OCI-LY7 (cell line): ENCODE measurements around the gene MYL11. TPM values are rescaled to one million over a fixed set of nuclear protein-coding genes. Genes with fewer than 3 reads are reported as not detected.

Source experiments
- BruUV-seq: library from RNA; stranded (reverse); fragments of 400-500 nt; replicated peaks from 2 replicates; lab custom pipeline; 2021; lab: Mats Ljungman, UMichigan
- CTCF ChIA-PET: fragments of 300-600 bp; sonication (Branson Sonifier 250); formaldehyde crosslinking; loops from one replicate; lab custom pipeline; 2022; ENCODE audit warnings: antibody characterized with exemption; ENCODE audit not compliant: unreplicated experiment; lab: Charles Lee
- POLR2A ChIA-PET: fragments of 300-600 bp; sonication (Branson Sonifier 250); formaldehyde crosslinking; loops from one replicate; lab custom pipeline; 2022; ENCODE audit warnings: antibody characterized with exemption; lab: Charles Lee
- DNase-seq: peaks from one replicate; pipeline ENCODE4 v3.0.0-alpha.2; 2015; ENCODE audit warnings: low spot score
- H2AFZ ChIP-seq: fragments of 200-600 bp; sonication (generic), shearing (Covaris generic); 2 replicates; pipeline ENCODE4 v1.6.1; 2014; ENCODE audit warnings: mild to moderate bottlenecking, antibody characterized with exemption, low read length, moderate library complexity
- H3K27ac ChIP-seq: fragments of 200-600 bp; sonication (generic); 2 replicates; pipeline ENCODE4 v1.5.1; 2014; ENCODE audit warnings: mixed run types, low read depth, mild to moderate bottlenecking, moderate library complexity, low read length, inconsistent platforms; ENCODE audit not compliant: poor library complexity, severe bottlenecking
- H3K36me3 ChIP-seq: fragments of 200-600 bp; sonication (generic); 2 replicates; pipeline ENCODE4 v1.6.1; 2014; ENCODE audit warnings: mild to moderate bottlenecking, antibody characterized with exemption, low read length, moderate library complexity, mixed read lengths; ENCODE audit not compliant: insufficient read depth
- H3K4me1 ChIP-seq: fragments of 200-600 bp; sonication (generic); 2 replicates; pipeline ENCODE4 v1.5.1; 2014; ENCODE audit warnings: mild to moderate bottlenecking, low read length; ENCODE audit not compliant: insufficient read depth, poor library complexity, severe bottlenecking
- H3K4me2 ChIP-seq: fragments of 200-600 bp; sonication (generic); 2 replicates; pipeline ENCODE4 v1.6.1; 2014; ENCODE audit warnings: mild to moderate bottlenecking, low read length
- H3K4me3 ChIP-seq: fragments of 200-600 bp; sonication (generic); 2 replicates; pipeline ENCODE4 v1.5.1; 2014; ENCODE audit warnings: mild to moderate bottlenecking, low read depth, low read length; ENCODE audit not compliant: poor library complexity, severe bottlenecking
- H3K79me2 ChIP-seq: fragments of 200-600 bp; sonication (generic); 2 replicates; pipeline ENCODE4 v1.6.1; 2016; ENCODE audit warnings: low read depth, mild to moderate bottlenecking, low read length, moderate library complexity, mixed read lengths; ENCODE audit not compliant: insufficient read depth
- H3K9me2 ChIP-seq: fragments of 200-600 bp; sonication (generic); 2 replicates; pipeline ENCODE4 v1.6.1; 2016; ENCODE audit warnings: mild to moderate bottlenecking, low read length, mixed read lengths; ENCODE audit not compliant: insufficient read depth
- H3K9me3 ChIP-seq: fragments of 200-600 bp; sonication (generic); 2 replicates; pipeline ENCODE4 v1.6.1; 2014; ENCODE audit warnings: mild to moderate bottlenecking, mixed run types, low read length, mixed read lengths
- H4K20me1 ChIP-seq: fragments of 200-600 bp; sonication (generic); 2 replicates; pipeline ENCODE4 v1.6.1; 2014; ENCODE audit warnings: mild to moderate bottlenecking, antibody characterized with exemption, low read length, moderate library complexity, mixed read lengths; ENCODE audit not compliant: insufficient read depth
- EZH2phosphoT487 ChIP-seq: fragments of 200-600 bp; sonication (generic); IDR thresholded peaks from 2 replicates; pipeline ENCODE4 v1.6.1; 2018; ENCODE audit warnings: low read depth, borderline replicate concordance, mild to moderate bottlenecking, mixed run types, antibody characterized with exemption, low read length, moderate library complexity, mixed read lengths
- intact Hi-C: fragments of 100-400 bp; cut with micrococcal nuclease; formaldehyde crosslinking; loops from one replicate; pipeline ENCODE4 v1.10.0; 2022; ENCODE audit not compliant: unreplicated experiment
- total RNA-seq, 2 experiments: library from RNA; depleted of rRNA in 1 of 2; stranded (reverse); fragments of >200 nt in 1 of 2; shearing (Covaris generic) in 1 of 2; gene quantifications; 2 replicates each; pipeline ENCODE4 v1.2.3, GENCODE V29; 2014 to 2022
- TF ChIP-seq, protein P1 (sequence below): fragments of 200-600 bp; sonication (generic); conservative IDR thresholded peaks from 2 replicates; pipeline ENCODE4 v1.5.1; 2014; ENCODE audit warnings: mild to moderate bottlenecking, antibody characterized with exemption, low read length, moderate library complexity, mixed read lengths

The MYL11 gene
- total RNA-seq, 2 experiments from 2014 or later = 3.2 to 3.9 TPM

GRCh38 chr16:30357715-30358576 lies 16.7 kb upstream of the MYL11 start:
- Histone ChIP-seq H3K4me2 (no peak overlapping the region), H3K36me3 (peaks cover 79% of the 10 kb centered on the region), H3K9me2 (no peaks in the 10 kb centered on the region), H3K79me2 (peaks cover 35% of the 10 kb centered on the region), H3K27ac (peak overlapping the region; percentile 76), H3K4me1 (peaks cover 36% of the 10 kb centered on the region), H3K4me3 (no peak overlapping the region), H4K20me1 (no peaks in the 10 kb centered on the region), H3K9me3 (no peaks in the 10 kb centered on the region), H2AFZ (no peak overlapping the region)
- CTCF ChIA-PET = no interaction called here
- POLR2A ChIA-PET = interaction anchor here (1.8 kb wide), 1 partner anchor 13 kb away, joined by 7 read pairs; the partner anchor contains the start of gene TBC1D10B
- DNase-seq = no peak
- TF ChIP-seq EZH2phosphoT487 = no peak
- TF ChIP-seq, protein P1, sequence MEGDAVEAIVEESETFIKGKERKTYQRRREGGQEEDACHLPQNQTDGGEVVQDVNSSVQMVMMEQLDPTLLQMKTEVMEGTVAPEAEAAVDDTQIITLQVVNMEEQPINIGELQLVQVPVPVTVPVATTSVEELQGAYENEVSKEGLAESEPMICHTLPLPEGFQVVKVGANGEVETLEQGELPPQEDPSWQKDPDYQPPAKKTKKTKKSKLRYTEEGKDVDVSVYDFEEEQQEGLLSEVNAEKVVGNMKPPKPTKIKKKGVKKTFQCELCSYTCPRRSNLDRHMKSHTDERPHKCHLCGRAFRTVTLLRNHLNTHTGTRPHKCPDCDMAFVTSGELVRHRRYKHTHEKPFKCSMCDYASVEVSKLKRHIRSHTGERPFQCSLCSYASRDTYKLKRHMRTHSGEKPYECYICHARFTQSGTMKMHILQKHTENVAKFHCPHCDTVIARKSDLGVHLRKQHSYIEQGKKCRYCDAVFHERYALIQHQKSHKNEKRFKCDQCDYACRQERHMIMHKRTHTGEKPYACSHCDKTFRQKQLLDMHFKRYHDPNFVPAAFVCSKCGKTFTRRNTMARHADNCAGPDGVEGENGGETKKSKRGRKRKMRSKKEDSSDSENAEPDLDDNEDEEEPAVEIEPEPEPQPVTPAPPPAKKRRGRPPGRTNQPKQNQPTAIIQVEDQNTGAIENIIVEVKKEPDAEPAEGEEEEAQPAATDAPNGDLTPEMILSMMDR = no peak
- intact Hi-C loops = loop anchor here (10.0 kb wide), 1 partner anchor 293 kb away; the partner anchor contains the start of gene ALDOA
- no TSS peak for BruUV-seq

GRCh38 chr16:30358577-30358936 lies 16.0 kb upstream of the MYL11 start:
- POLR2A ChIA-PET = no interaction called here
- CTCF ChIA-PET = no interaction called here

More at GRCh38 chr16:30358577-30358936, 16.0 kb upstream of the MYL11 start:
- no peak overlapping the region for H3K27ac ChIP-seq
- H3K36me3 ChIP-seq = peaks cover 79% of the 10 kb centered on the region
- H3K79me2 ChIP-seq = peaks cover 35% of the 10 kb centered on the region
- H2AFZ ChIP-seq = no peak overlapping the region
- DNase-seq = no peak
- intact Hi-C loops = loop anchor here (10.0 kb wide), 1 partner anchor 294 kb away; the partner anchor contains the start of gene ALDOA
- TF ChIP-seq, protein P1 = 0 out of 2 replicates have a peak, but pooled peaks have one; percentile 24
- TF ChIP-seq EZH2phosphoT487 = no peak
- H3K4me3 ChIP-seq = no peak overlapping the region
- no TSS peak for BruUV-seq
- H3K9me2 ChIP-seq = no peaks in the 10 kb centered on the region
- no peaks in the 10 kb centered on the region; the same call in 1 of the 2 replicates for H4K20me1 ChIP-seq
- no peak overlapping the region for H3K4me2 ChIP-seq
- no peaks in the 10 kb centered on the region for H3K9me3 ChIP-seq
- peaks cover 30% of the 10 kb centered on the region for H3K4me1 ChIP-seq
